ENCODE data around the gene NR6A1. TPM values are rescaled to one million over a fixed set of nuclear protein-coding genes. Genes with fewer than 3 reads are reported as not detected.
A peak's percentile ranks its signal among the peaks of the same experiment; 100 is the strongest.

NR6A1 gene
- total RNA-seq (1 to 10 TPM in 8 of 10 donors, under 1 TPM in 2; 0.78 to 2.0 (median 1.2) TPM), polyA plus RNA-seq (1 to 10 TPM in 1 of 2 donors, under 1 TPM in 1; 0.29 to 1.0 TPM)
- long read RNA-seq, donor 1: 0 reads
- long read RNA-seq, donor 2: 0 reads
- long read RNA-seq, donor 3, partial matches to known transcripts: 0 of 4 reads
- long read RNA-seq, donor 3, other reads (novel, unspliced or antisense): 4 of 4 reads

- peak; percentile 93 to 97 (median 96) for ATAC-seq
- peak within 1 kb of the TSS in 9 of 10 donors; percentile 61 to 90 (median 72) for H3K27ac ChIP-seq
- intact Hi-C loops (cut with DNase I): loop anchor here in 8 of 10 donors (5.0 to 10.0 kb wide), 7 partner anchors 66 to 606 kb away; partner anchors contain the start of genes SCAI (in 5 of the 8) and GOLGA1 (in 1 of the 8)
- DNase-seq: peak; percentile 96 to 97
- peaks cover 0 to 50% (median 26%) of the 10 kb centered on the region in 7 donors for H3K27me3 ChIP-seq
- H3K9me3 ChIP-seq: no peaks in the 10 kb centered on the region
- 1% methylated on average over 57 to 82 of the region's 82 CpGs for WGBS, 2 donors
- peak in 7 of 9 donors; percentile 25 to 59 (median 43) for TF ChIP-seq CTCF (IDR thresholded peaks at IDR 0.05)
- no peaks in the 10 kb centered on the region for H3K36me3 ChIP-seq
- peaks cover 0 to 57% (median 30%) of the 10 kb centered on the region in 9 donors for H3K4me1 ChIP-seq
- peak within 1 kb of the TSS; percentile 83 to 98 (median 92) for H3K4me3 ChIP-seq
Measured at GRCh38 chr9:124771021-124771866, at the start of gene NR6A1. TSS of gene NR6A1 (minus strand) at chr9:124771311.

GRCh38 chr9:124818431-124819281, 47.5 kb upstream of the NR6A1 start:
- no peak for TF ChIP-seq CTCF (IDR thresholded peaks at IDR 0.05)
- 45 to 49% methylated on average over 18 of the region's 18 CpGs for WGBS, 2 donors
- Histone ChIP-seq H3K27me3 (no peaks in the 10 kb centered on the region), H3K4me1 (peaks cover 3 to 25% (median 12%) of the 10 kb centered on the region in 9 donors), H3K36me3 (no peaks in the 10 kb centered on the region), H3K9me3 (no peaks in the 10 kb centered on the region), H3K27ac (peak overlapping the region in 6 of 10 donors; percentile 4 to 62 (median 49)), H3K4me3 (no peak overlapping the region)
- intact Hi-C loops (cut with DNase I): no loop called here
- no peak for DNase-seq
- peak; percentile 39 to 81 (median 68) for ATAC-seq

DNA sequence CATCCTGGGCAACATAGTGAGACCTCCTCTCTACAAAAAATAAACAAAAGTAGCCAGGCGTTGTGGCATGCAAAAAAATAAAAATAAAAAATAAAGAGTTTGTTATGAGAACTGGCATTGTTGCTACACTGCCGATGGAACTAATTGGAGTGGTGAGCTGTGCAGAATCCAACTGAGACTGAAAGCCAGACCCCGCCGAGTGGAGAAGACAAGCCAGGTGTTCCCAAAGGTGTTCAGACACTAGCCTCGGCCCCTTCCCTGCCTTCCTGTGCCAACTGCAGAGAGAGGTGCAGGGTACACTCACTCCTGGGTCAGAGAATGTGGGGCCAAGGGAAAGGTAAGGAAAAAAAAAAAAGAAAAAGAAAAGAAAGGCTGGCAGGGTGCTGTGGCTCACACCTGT, 44.5 kb upstream of the NR6A1 start:
- H3K4me3 ChIP-seq: no peak overlapping the region
- no peak overlapping the region for H3K27ac ChIP-seq
- no peak for TF ChIP-seq CTCF (IDR thresholded peaks at IDR 0.05)
- peaks cover 3 to 30% (median 17%) of the 10 kb centered on the region in 9 donors for H3K4me1 ChIP-seq
- intact Hi-C loops (cut with DNase I): no loop called here
- no peaks in the 10 kb centered on the region for H3K27me3 ChIP-seq
- no peak for ATAC-seq
- DNase-seq: no peak
- H3K36me3 ChIP-seq: peaks cover 0 to 6% (median 0%) of the 10 kb centered on the region in 9 donors
- H3K9me3 ChIP-seq: no peaks in the 10 kb centered on the region
- WGBS, 2 donors: 96 to 97% methylated on average over 5 of the region's 5 CpGs

GRCh38 chr9:124814164-124814535, 43.0 kb upstream of the NR6A1 start:
- Histone ChIP-seq H3K9me3 (no peaks in the 10 kb centered on the region), H3K4me3 (no peak overlapping the region), H3K27me3 (no peaks in the 10 kb centered on the region), H3K27ac (no peak overlapping the region), H3K36me3 (peaks cover 0 to 12% (median 0%) of the 10 kb centered on the region in 9 donors), H3K4me1 (peaks cover 3 to 30% (median 12%) of the 10 kb centered on the region in 9 donors)
- no peak for TF ChIP-seq CTCF (IDR thresholded peaks at IDR 0.05)
- intact Hi-C loops (cut with DNase I): no loop called here
- no peak for ATAC-seq
- DNase-seq: no peak
- 78 to 82% methylated on average over 5 of the region's 5 CpGs for WGBS, 2 donors

Data from heart right ventricle (tissue), 16 donors.